Osteocyte (in vitro differentiated cells): ENCODE results near the gene TUBB4A. TPM values are rescaled to one million over a fixed set of nuclear protein-coding genes. Genes with fewer than 3 reads are reported as not detected.

Experiments
- DNase-seq: peaks from one replicate; pipeline ENCODE4 v3.0.0; 2021; ENCODE audit warnings: mixed read lengths; ENCODE audit not compliant: unreplicated experiment; ENCODE audit errors: extremely low spot score
- H3K27ac Mint-ChIP-seq: one replicate; pipeline ENCODE4 v1.8.0; 2021; ENCODE audit warnings: mild to moderate bottlenecking, mixed read lengths; ENCODE audit not compliant: unreplicated experiment
- H3K27me3 Mint-ChIP-seq: one replicate; pipeline ENCODE4 v1.8.0; 2021; ENCODE audit warnings: mixed read lengths; ENCODE audit not compliant: unreplicated experiment
- H3K36me3 Mint-ChIP-seq: one replicate; pipeline ENCODE4 v1.8.0; 2021; ENCODE audit warnings: mixed read lengths; ENCODE audit not compliant: unreplicated experiment
- H3K4me1 Mint-ChIP-seq: one replicate; pipeline ENCODE4 v1.8.0; 2021; ENCODE audit warnings: mixed read lengths; ENCODE audit not compliant: unreplicated experiment
- H3K4me3 Mint-ChIP-seq: one replicate; pipeline ENCODE4 v1.8.0; 2021; ENCODE audit warnings: mild to moderate bottlenecking, moderate library complexity, mixed read lengths; ENCODE audit not compliant: unreplicated experiment
- H3K9me3 Mint-ChIP-seq: one replicate; pipeline ENCODE4 v1.8.0; 2021; ENCODE audit warnings: mixed read lengths; ENCODE audit not compliant: unreplicated experiment
- CTCF ChIP-seq: fragments of 200-600 bp; sonication (generic); IDR thresholded peaks from 2 replicates; pipeline ENCODE4 v1.5.0; 2021; ENCODE audit warnings: antibody characterized with exemption, mild to moderate bottlenecking, moderate library complexity
- total RNA-seq: library from RNA; stranded (reverse); gene quantifications from 2 replicates; pipeline ENCODE4 v1.2.1, GENCODE V29; 2021

Gene TUBB4A
- total RNA-seq, 1 donor from 2014 or later: not detected

DNA sequence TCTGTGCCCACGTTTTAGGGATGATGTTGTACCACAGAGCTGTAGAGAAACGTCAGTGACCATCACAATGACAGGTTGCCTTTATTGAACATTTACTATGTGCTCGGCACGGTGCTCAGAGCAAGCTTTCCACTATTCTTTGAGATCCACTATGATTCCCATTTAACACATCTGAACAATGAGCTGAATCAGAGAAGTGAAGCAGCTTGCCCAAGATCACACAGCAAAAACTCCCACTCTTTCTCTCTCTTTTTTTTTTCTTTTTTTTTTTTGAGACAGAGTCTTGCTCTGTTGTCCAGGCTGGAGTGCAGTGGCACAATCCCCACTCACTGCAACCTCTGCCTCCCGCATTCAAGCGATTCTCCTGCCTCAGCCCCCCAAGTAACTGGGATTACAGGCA, 20.6 kb upstream of the TUBB4A start:
- no peaks in the 10 kb centered on the region for H3K36me3 Mint-ChIP-seq
- no peak for DNase-seq
- H3K9me3 Mint-ChIP-seq: no peaks in the 10 kb centered on the region
- no peak overlapping the region for H3K27ac Mint-ChIP-seq
- no peak overlapping the region for H3K4me3 Mint-ChIP-seq
- H3K4me1 Mint-ChIP-seq: peaks cover 4% of the 10 kb centered on the region
- H3K27me3 Mint-ChIP-seq: no peaks in the 10 kb centered on the region
- TF ChIP-seq CTCF: no peak

GRCh38 chr19:6521718-6522646, 19.9 kb upstream of the TUBB4A start:
- Mint-ChIP-seq H3K4me3 (no peak overlapping the region), H3K27ac (no peak overlapping the region), H3K27me3 (no peaks in the 10 kb centered on the region), H3K4me1 (peaks cover 8% of the 10 kb centered on the region), H3K9me3 (no peaks in the 10 kb centered on the region), H3K36me3 (no peaks in the 10 kb centered on the region)
- TF ChIP-seq CTCF: no peak
- DNase-seq: no peak

- peaks cover 17% of the 10 kb centered on the region for H3K4me1 Mint-ChIP-seq
Observed at GRCh38 chr19:6519289-6519688, 17.2 kb upstream of the TUBB4A start.

DNA sequence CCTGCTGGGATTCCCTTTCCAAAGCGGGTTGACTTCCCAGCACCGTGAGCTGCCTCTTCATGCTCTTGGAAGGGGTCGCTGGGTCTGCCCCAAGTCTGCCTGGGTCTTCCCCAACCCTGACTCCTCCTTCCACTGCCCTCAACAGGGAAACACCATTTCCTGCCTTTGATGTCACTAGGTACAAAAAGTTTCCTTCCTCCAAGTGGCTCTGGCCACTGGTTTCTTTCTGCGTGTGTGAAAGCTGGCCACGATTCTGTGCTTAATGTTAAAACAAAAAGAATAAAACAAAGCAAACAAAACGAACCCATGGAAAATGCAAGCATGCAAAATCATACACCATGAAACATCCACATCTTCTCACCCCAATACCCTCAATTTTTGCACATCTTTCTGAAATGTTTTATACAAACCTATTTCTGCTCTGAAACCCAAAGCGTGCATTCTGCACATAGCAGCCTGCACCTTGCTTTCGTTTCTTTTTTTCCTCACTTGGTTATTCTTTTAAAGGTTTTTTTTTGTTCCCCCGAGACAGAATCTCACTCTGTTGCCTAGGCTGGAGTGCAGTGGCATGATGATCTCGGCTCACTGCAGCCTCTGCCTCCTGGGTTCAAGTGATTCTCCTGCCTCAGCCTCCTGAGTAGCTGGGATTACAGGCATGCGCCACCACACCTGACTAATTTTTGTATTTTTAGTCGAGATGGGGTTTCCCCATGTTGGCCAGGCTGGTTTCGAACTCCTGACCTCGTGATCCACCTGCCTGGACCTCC, 16.2 kb upstream of the TUBB4A start:
- TF ChIP-seq CTCF: no peak
- H3K27ac Mint-ChIP-seq: no peak overlapping the region
- DNase-seq: no peak
- H3K36me3 Mint-ChIP-seq: no peaks in the 10 kb centered on the region
- no peak overlapping the region for H3K4me3 Mint-ChIP-seq
- peaks cover 17% of the 10 kb centered on the region for H3K4me1 Mint-ChIP-seq
- no peaks in the 10 kb centered on the region for H3K9me3 Mint-ChIP-seq
- H3K27me3 Mint-ChIP-seq: no peaks in the 10 kb centered on the region

More at GRCh38 chr19:6519289-6519688, 17.2 kb upstream of the TUBB4A start:
- no peak for TF ChIP-seq CTCF
- no peak overlapping the region for H3K4me3 Mint-ChIP-seq
- H3K36me3 Mint-ChIP-seq: no peaks in the 10 kb centered on the region
- no peaks in the 10 kb centered on the region for H3K27me3 Mint-ChIP-seq
- no peak for DNase-seq
- H3K27ac Mint-ChIP-seq: no peak overlapping the region
- no peaks in the 10 kb centered on the region for H3K9me3 Mint-ChIP-seq
